ENCODE data around the gene ADGRL1. TPM values are rescaled to one million over a fixed set of nuclear protein-coding genes. Genes with fewer than 3 reads are reported as not detected.

Gene ADGRL1
- total RNA-seq, 1 donor from 2014 or later: 12.0 TPM

GRCh38 chr19:14164724-14165493 is 41.1 kb downstream of the ADGRL1 start:
- Histone ChIP-seq H3K27ac (ENCODE audit: low read depth, low read length) (no peak overlapping the region), H3K4me1 (ENCODE audit: control insufficient read depth in 3 of 3, insufficient read depth in 3 of 3, low read length in 3 of 3) (peaks cover 0 to 3% (median 0%) of the 10 kb centered on the region in 3 donors), H3K36me3 (ENCODE audit: control insufficient read depth in 3 of 3, insufficient read depth in 3 of 3, low read length in 3 of 3) (peaks cover 0 to 4% (median under 1%) of the 10 kb centered on the region in 3 donors), H3K9me3 (ENCODE audit: control insufficient read depth in 3 of 3, low read length in 3 of 3) (no peaks in the 10 kb centered on the region), H3K27me3 (ENCODE audit: control insufficient read depth in 3 of 3, insufficient read depth in 3 of 3, low read length in 3 of 3) (peaks cover 14 to 21% (median 15%) of the 10 kb centered on the region in 3 donors), H3K9ac (ENCODE audit: low read depth in 1 of 3, low read length in 3 of 3) (no peak overlapping the region), H3K4me3 (ENCODE audit: low read length in 3 of 3) (no peak overlapping the region)

GRCh38 chr19:14164082-14164481 is 41.9 kb downstream of the ADGRL1 start:
- Histone ChIP-seq H3K27me3 (ENCODE audit: control insufficient read depth in 3 of 3, insufficient read depth in 3 of 3, low read length in 3 of 3) (peaks cover 14 to 24% (median 16%) of the 10 kb centered on the region in 3 donors), H3K4me1 (ENCODE audit: control insufficient read depth in 3 of 3, insufficient read depth in 3 of 3, low read length in 3 of 3) (peaks cover 0 to 3% (median 2%) of the 10 kb centered on the region in 3 donors), H3K9ac (ENCODE audit: low read depth in 1 of 3, low read length in 3 of 3) (no peak overlapping the region), H3K36me3 (ENCODE audit: control insufficient read depth in 3 of 3, insufficient read depth in 3 of 3, low read length in 3 of 3) (peaks cover 0 to 4% (median 0%) of the 10 kb centered on the region in 3 donors), H3K27ac (ENCODE audit: low read depth, low read length) (no peak overlapping the region), H3K9me3 (ENCODE audit: control insufficient read depth in 3 of 3, low read length in 3 of 3) (no peaks in the 10 kb centered on the region), H3K4me3 (ENCODE audit: low read length in 3 of 3) (no peak overlapping the region)

- Histone ChIP-seq H3K4me1 (ENCODE audit: control insufficient read depth in 3 of 3, insufficient read depth in 3 of 3, low read length in 3 of 3) (peaks cover 0 to 3% (median 3%) of the 10 kb centered on the region in 3 donors), H3K27me3 (ENCODE audit: control insufficient read depth in 3 of 3, insufficient read depth in 3 of 3, low read length in 3 of 3) (peaks cover 14 to 17% (median 16%) of the 10 kb centered on the region in 3 donors), H3K4me3 (ENCODE audit: low read length in 3 of 3) (no peak overlapping the region), H3K36me3 (ENCODE audit: control insufficient read depth in 3 of 3, insufficient read depth in 3 of 3, low read length in 3 of 3) (peaks cover 0 to 4% (median 0%) of the 10 kb centered on the region in 3 donors), H3K27ac (ENCODE audit: low read depth, low read length) (no peak overlapping the region), H3K9ac (ENCODE audit: low read depth in 1 of 3, low read length in 3 of 3) (no peak overlapping the region), H3K9me3 (ENCODE audit: control insufficient read depth in 3 of 3, low read length in 3 of 3) (no peaks in the 10 kb centered on the region)
These were observed 43.1 kb downstream of the ADGRL1 start for GRCh38 chr19:14162871-14163297.

GRCh38 chr19:14161305-14161704 is 44.7 kb downstream of the ADGRL1 start:
- peaks cover 7 to 15% (median 9%) of the 10 kb centered on the region in 3 donors for H3K36me3 ChIP-seq (ENCODE audit: control insufficient read depth in 3 of 3, insufficient read depth in 3 of 3, low read length in 3 of 3)
- H3K4me1 ChIP-seq (ENCODE audit: control insufficient read depth in 3 of 3, insufficient read depth in 3 of 3, low read length in 3 of 3): peaks cover 0 to 3% (median 0%) of the 10 kb centered on the region in 3 donors
- H3K9me3 ChIP-seq (ENCODE audit: control insufficient read depth in 3 of 3, low read length in 3 of 3): no peaks in the 10 kb centered on the region
- H3K27ac ChIP-seq (ENCODE audit: low read depth, low read length): no peak overlapping the region
- H3K9ac ChIP-seq (ENCODE audit: low read depth in 1 of 3, low read length in 3 of 3): no peak overlapping the region
- H3K27me3 ChIP-seq (ENCODE audit: control insufficient read depth in 3 of 3, insufficient read depth in 3 of 3, low read length in 3 of 3): peaks cover 14 to 17% (median 14%) of the 10 kb centered on the region in 3 donors
- no peak overlapping the region for H3K4me3 ChIP-seq (ENCODE audit: low read length in 3 of 3)

- no peak overlapping the region for H3K27ac ChIP-seq (ENCODE audit: low read depth, low read length)
- peaks cover 7 to 15% (median 9%) of the 10 kb centered on the region in 3 donors for H3K36me3 ChIP-seq (ENCODE audit: control insufficient read depth in 3 of 3, insufficient read depth in 3 of 3, low read length in 3 of 3)
- peaks cover 0 to 3% (median 0%) of the 10 kb centered on the region in 3 donors for H3K4me1 ChIP-seq (ENCODE audit: control insufficient read depth in 3 of 3, insufficient read depth in 3 of 3, low read length in 3 of 3)
- no peaks in the 10 kb centered on the region for H3K9me3 ChIP-seq (ENCODE audit: control insufficient read depth in 3 of 3, low read length in 3 of 3)
- no peak overlapping the region for H3K9ac ChIP-seq (ENCODE audit: low read depth in 1 of 3, low read length in 3 of 3)
- no peak overlapping the region for H3K4me3 ChIP-seq (ENCODE audit: low read length in 3 of 3)
- peaks cover 14 to 15% (median 14%) of the 10 kb centered on the region in 3 donors for H3K27me3 ChIP-seq (ENCODE audit: control insufficient read depth in 3 of 3, insufficient read depth in 3 of 3, low read length in 3 of 3)
These were observed 45.8 kb downstream of the ADGRL1 start for GRCh38 chr19:14160017-14160703.

- Histone ChIP-seq H3K27ac (ENCODE audit: low read depth, low read length) (no peak overlapping the region), H3K4me3 (ENCODE audit: low read length in 3 of 3) (no peak overlapping the region), H3K27me3 (ENCODE audit: control insufficient read depth in 3 of 3, insufficient read depth in 3 of 3, low read length in 3 of 3) (peaks cover 12 to 14% (median 12%) of the 10 kb centered on the region in 3 donors), H3K36me3 (ENCODE audit: control insufficient read depth in 3 of 3, insufficient read depth in 3 of 3, low read length in 3 of 3) (peaks cover 7 to 15% (median 9%) of the 10 kb centered on the region in 3 donors), H3K9ac (ENCODE audit: low read depth in 1 of 3, low read length in 3 of 3) (no peak overlapping the region), H3K9me3 (ENCODE audit: control insufficient read depth in 3 of 3, low read length in 3 of 3) (no peaks in the 10 kb centered on the region), H3K4me1 (ENCODE audit: control insufficient read depth in 3 of 3, insufficient read depth in 3 of 3, low read length in 3 of 3) (peaks cover 0 to 3% (median 0%) of the 10 kb centered on the region in 3 donors)
These were observed 46.9 kb downstream of the ADGRL1 start for GRCh38 chr19:14159059-14159458.

GRCh38 chr19:14158276-14159023 is 47.5 kb downstream of the ADGRL1 start:
- peaks cover 7 to 15% (median 9%) of the 10 kb centered on the region in 3 donors for H3K36me3 ChIP-seq (ENCODE audit: control insufficient read depth in 3 of 3, insufficient read depth in 3 of 3, low read length in 3 of 3)

GRCh38 chr19:14156971-14157717 is 48.8 kb downstream of the ADGRL1 start:
- peaks cover 7 to 12% (median 11%) of the 10 kb centered on the region in 3 donors for H3K36me3 ChIP-seq (ENCODE audit: control insufficient read depth in 3 of 3, insufficient read depth in 3 of 3, low read length in 3 of 3)

More at GRCh38 chr19:14158276-14159023, 47.5 kb downstream of the ADGRL1 start:
- Histone ChIP-seq H3K4me3 (ENCODE audit: low read length in 3 of 3) (no peak overlapping the region), H3K4me1 (ENCODE audit: control insufficient read depth in 3 of 3, insufficient read depth in 3 of 3, low read length in 3 of 3) (peaks cover 0 to 3% (median 0%) of the 10 kb centered on the region in 3 donors), H3K27me3 (ENCODE audit: control insufficient read depth in 3 of 3, insufficient read depth in 3 of 3, low read length in 3 of 3) (peaks cover 8 to 14% (median 9%) of the 10 kb centered on the region in 3 donors), H3K27ac (ENCODE audit: low read depth, low read length) (no peak overlapping the region), H3K9me3 (ENCODE audit: control insufficient read depth in 3 of 3, low read length in 3 of 3) (no peaks in the 10 kb centered on the region), H3K9ac (ENCODE audit: low read depth in 1 of 3, low read length in 3 of 3) (no peak overlapping the region)

GRCh38 chr19:14156122-14156521 is 49.8 kb downstream of the ADGRL1 start:
- Histone ChIP-seq H3K27ac (ENCODE audit: low read depth, low read length) (no peak overlapping the region), H3K4me1 (ENCODE audit: control insufficient read depth in 3 of 3, insufficient read depth in 3 of 3, low read length in 3 of 3) (peaks cover 0 to 3% (median 0%) of the 10 kb centered on the region in 3 donors), H3K27me3 (ENCODE audit: control insufficient read depth in 3 of 3, insufficient read depth in 3 of 3, low read length in 3 of 3) (peaks cover 3 to 9% (median 4%) of the 10 kb centered on the region in 3 donors), H3K36me3 (ENCODE audit: control insufficient read depth in 3 of 3, insufficient read depth in 3 of 3, low read length in 3 of 3) (peaks cover 7 to 16% (median 11%) of the 10 kb centered on the region in 3 donors), H3K9me3 (ENCODE audit: control insufficient read depth in 3 of 3, low read length in 3 of 3) (no peaks in the 10 kb centered on the region), H3K4me3 (ENCODE audit: low read length in 3 of 3) (no peak overlapping the region), H3K9ac (ENCODE audit: low read depth in 1 of 3, low read length in 3 of 3) (no peak overlapping the region)

More at GRCh38 chr19:14156971-14157717, 48.8 kb downstream of the ADGRL1 start:
- no peak overlapping the region for H3K4me3 ChIP-seq (ENCODE audit: low read length in 3 of 3)
- no peaks in the 10 kb centered on the region for H3K9me3 ChIP-seq (ENCODE audit: control insufficient read depth in 3 of 3, low read length in 3 of 3)
- no peak overlapping the region for H3K9ac ChIP-seq (ENCODE audit: low read depth in 1 of 3, low read length in 3 of 3)
- H3K27ac ChIP-seq (ENCODE audit: low read depth, low read length): no peak overlapping the region
- H3K4me1 ChIP-seq (ENCODE audit: control insufficient read depth in 3 of 3, insufficient read depth in 3 of 3, low read length in 3 of 3): peaks cover 0 to 3% (median 0%) of the 10 kb centered on the region in 3 donors
- peaks cover 3 to 14% (median 8%) of the 10 kb centered on the region in 3 donors for H3K27me3 ChIP-seq (ENCODE audit: control insufficient read depth in 3 of 3, insufficient read depth in 3 of 3, low read length in 3 of 3)
